Measurements from ENCODE around the gene GJD4. TPM values are rescaled to one million over a fixed set of nuclear protein-coding genes. Genes with fewer than 3 reads are reported as not detected.

GJD4 gene
- total RNA-seq, 1 experiment from 2014 or later, result not detected

GRCh38 chr10:35574924-35575352, 30.2 kb upstream of the GJD4 start:
- Histone ChIP-seq H3K27me3 (ENCODE audit: insufficient read depth, low read length) (no peaks in the 10 kb centered on the region), H3K27ac (ENCODE audit: low read depth, low read length) (no peak overlapping the region), H3K4me1 (ENCODE audit: control insufficient read depth in 1 of 2, insufficient read depth in 2 of 2, low read length in 2 of 2) (no peaks in the 10 kb centered on the region), H4K20me1 (ENCODE audit: insufficient read depth) (no peaks in the 10 kb centered on the region; the same call in 1 of the 2 replicates), H3K9me3 (ENCODE audit: control insufficient read depth in 1 of 2, insufficient read depth in 1 of 2, low read depth in 1 of 2, low read length in 2 of 2) (no peaks in the 10 kb centered on the region), H3K9me2 (ENCODE audit: insufficient read depth) (no peaks in the 10 kb centered on the region), H2AFZ (ENCODE audit: low read depth, low read length, poor library complexity, severe bottlenecking) (no peak overlapping the region), H3K4me2 (ENCODE audit: low read length) (no peak overlapping the region), H3K36me3 (ENCODE audit: control insufficient read depth in 1 of 2, insufficient read depth in 2 of 2, low read length in 2 of 2) (no peaks in the 10 kb centered on the region), H3K9ac (ENCODE audit: low read length) (no peak overlapping the region), H3K4me3 (replicated peaks in 1 of 2; ENCODE audit: low read depth in 1 of 2, low read length in 2 of 2) (no peak overlapping the region), H3K79me2 (ENCODE audit: insufficient read depth, low read length) (no peaks in the 10 kb centered on the region)
- POLR2A ChIA-PET, result no interaction called here
- TF ChIP-seq CTCF (IDR thresholded peaks at IDR 0.05 in 2 of 3, conservative IDR thresholded peaks at IDR 0.05 in 1 of 3; ENCODE audit: borderline replicate concordance in 1 of 3, insufficient read depth in 1 of 3, low read depth in 2 of 3, low read length in 2 of 3), result peak in 2 of 3 experiments; percentile 49 to 52; a peak in 4 of 6 replicates
- TF ChIP-seq EGR1 (IDR thresholded peaks at IDR 0.05; ENCODE audit: low read depth), result no peak
- RAD21 ChIA-PET (ENCODE audit: low non-redundant PET in 1 of 2, low total read pairs in 2 of 2, uncharacterized antibody in 2 of 2, unreplicated experiment in 2 of 2), result no interaction called here
- CTCF ChIA-PET, result interaction anchor here (0.9 to 1.5 kb wide), 2 partner anchors 11 to 14 kb away, joined by 3 read pairs; no protein-coding TSS in a partner anchor
- no TSS peak for BruUV-seq (replicated peaks)
- DNase-seq (ENCODE audit: low read depth, low spot score) (no peak), ATAC-seq (peak; percentile 38; the same call in 1 of the 2 replicates)
- intact Hi-C loops (cut with micrococcal nuclease), result no loop called here

GRCh38 chr10:35575640-35576039, 29.5 kb upstream of the GJD4 start:
- CTCF ChIA-PET, result interaction anchor here (0.9 kb wide), 1 partner anchor 12 kb away, joined by 3 read pairs; no protein-coding TSS in a partner anchor
- no peak overlapping the region for H3K4me3 ChIP-seq (replicated peaks in 1 of 2; ENCODE audit: low read depth in 1 of 2, low read length in 2 of 2)
- no TSS peak for BruUV-seq (replicated peaks)
- ATAC-seq (no peak), DNase-seq (ENCODE audit: low read depth, low spot score) (no peak)
- H4K20me1 ChIP-seq (ENCODE audit: insufficient read depth), result no peaks in the 10 kb centered on the region
- intact Hi-C loops (cut with micrococcal nuclease), result no loop called here
- no peak overlapping the region for H3K4me2 ChIP-seq (ENCODE audit: low read length)
- no peak for TF ChIP-seq MAX (IDR thresholded peaks at IDR 0.05)
- no peak for TF ChIP-seq CEBPB (IDR thresholded peaks at IDR 0.05; ENCODE audit: low read depth)
- no peak for TF ChIP-seq SIN3A (IDR thresholded peaks at IDR 0.05; ENCODE audit: low read depth)
- TF ChIP-seq ZBTB33 (IDR thresholded peaks at IDR 0.05; ENCODE audit: extremely low read depth, insufficient replicate concordance, low read length), result no peak
- no peak for TF ChIP-seq SP1 (IDR thresholded peaks at IDR 0.05; ENCODE audit: low read depth)
- no peak for TF ChIP-seq EZH2phosphoT487 (IDR thresholded peaks at IDR 0.05; ENCODE audit: borderline replicate concordance)
- TF ChIP-seq CBX3 (IDR thresholded peaks at IDR 0.05; ENCODE audit: low read depth), result no peak
- H3K79me2 ChIP-seq (ENCODE audit: insufficient read depth, low read length), result no peaks in the 10 kb centered on the region
- H3K9me3 ChIP-seq (ENCODE audit: control insufficient read depth in 1 of 2, insufficient read depth in 1 of 2, low read depth in 1 of 2, low read length in 2 of 2), result no peaks in the 10 kb centered on the region
- H3K9ac ChIP-seq (ENCODE audit: low read length), result no peak overlapping the region
- no peak overlapping the region for H3K27ac ChIP-seq (ENCODE audit: low read depth, low read length)
- H2AFZ ChIP-seq (ENCODE audit: low read depth, low read length, poor library complexity, severe bottlenecking), result no peak overlapping the region
- RAD21 ChIA-PET (ENCODE audit: low non-redundant PET in 1 of 2, low total read pairs in 2 of 2, uncharacterized antibody in 2 of 2, unreplicated experiment in 2 of 2), result interaction anchor here in 1 of 2 experiments (0.6 kb wide), 1 partner anchor 126 kb away, joined by 3 read pairs; no protein-coding TSS in a partner anchor
- H3K4me1 ChIP-seq (ENCODE audit: control insufficient read depth in 1 of 2, insufficient read depth in 2 of 2, low read length in 2 of 2), result no peaks in the 10 kb centered on the region
- H3K9me2 ChIP-seq (ENCODE audit: insufficient read depth), result no peaks in the 10 kb centered on the region
- H3K27me3 ChIP-seq (ENCODE audit: insufficient read depth, low read length), result no peaks in the 10 kb centered on the region
- POLR2A ChIA-PET, result no interaction called here
- no peaks in the 10 kb centered on the region for H3K36me3 ChIP-seq (ENCODE audit: control insufficient read depth in 1 of 2, insufficient read depth in 2 of 2, low read length in 2 of 2)
